Measurements from ENCODE around the gene OPN1LW.
"Not testable (repeated sequence)": the region's sequence is repeated elsewhere in the genome, so short reads cannot be mapped to it uniquely, and the experiment has no call there.

Gene OPN1LW

GRCh38 chrX:154144010-154144409 is at the start of gene OPN1LW:
TSS of gene OPN1LW (plus strand) at chrX:154144243. CDS start at chrX:154144284, 41 bp downstream.
- in situ Hi-C loops (cut with HindIII; ENCODE audit: low pct_ligation_motif_present, low sequenced_read_pairs), result not testable (repeated sequence)

GRCh38 chrX:154094833-154095232 is 49.2 kb upstream of the OPN1LW start:
- TF ChIP-seq CTCF (IDR thresholded peaks at IDR 0.05; ENCODE audit: low read depth, low read length, missing control alignments), result no peak
- no peak overlapping the region for H3K27ac ChIP-seq
- no peaks in the 10 kb centered on the region for H3K27me3 ChIP-seq (replicated peaks)
- in situ Hi-C loops (cut with HindIII; ENCODE audit: low pct_ligation_motif_present, low sequenced_read_pairs), result no loop called here
- H3K36me3 ChIP-seq (replicated peaks), result no peaks in the 10 kb centered on the region
- DNase-seq, result no peak
- no peak overlapping the region for H3K4me3 ChIP-seq (ENCODE audit: low read depth, low read length)

More at GRCh38 chrX:154144010-154144409, at the start of gene OPN1LW:
- H3K27me3 ChIP-seq (replicated peaks); H3K4me3 ChIP-seq (ENCODE audit: low read depth, low read length); H3K27ac ChIP-seq; DNase-seq; H3K36me3 ChIP-seq (replicated peaks): not testable (repeated sequence)

GRCh38 chrX:154096140-154097002 is 47.7 kb upstream of the OPN1LW start:
- DNase-seq, result no peak

GRCh38 chrX:154097003-154097588 is 46.9 kb upstream of the OPN1LW start:
- peak; percentile 24 for DNase-seq
- in situ Hi-C loops (cut with HindIII; ENCODE audit: low pct_ligation_motif_present, low sequenced_read_pairs), result no loop called here

More at GRCh38 chrX:154096140-154097002, 47.7 kb upstream of the OPN1LW start:
- Histone ChIP-seq H3K36me3 (replicated peaks) (no peaks in the 10 kb centered on the region), H3K4me3 (ENCODE audit: low read depth, low read length) (peak overlapping the region; percentile 62), H3K27ac (peak overlapping the region; percentile 87), H3K27me3 (replicated peaks) (no peaks in the 10 kb centered on the region)
- TF ChIP-seq CTCF (IDR thresholded peaks at IDR 0.05; ENCODE audit: low read depth, low read length, missing control alignments), result no peak
- in situ Hi-C loops (cut with HindIII; ENCODE audit: low pct_ligation_motif_present, low sequenced_read_pairs), result no loop called here

GRCh38 chrX:154097589-154098541 is 46.2 kb upstream of the OPN1LW start, which contains the start of gene MECP2:
TSS of gene MECP2 (minus strand) at chrX:154097717.
- peak within 1 kb of the TSS; percentile 62 for H3K4me3 ChIP-seq (ENCODE audit: low read depth, low read length)

More at GRCh38 chrX:154097003-154097588, 46.9 kb upstream of the OPN1LW start:
- Histone ChIP-seq H3K27ac (peak overlapping the region; percentile 87), H3K36me3 (replicated peaks) (no peaks in the 10 kb centered on the region), H3K4me3 (ENCODE audit: low read depth, low read length) (peak overlapping the region; percentile 62), H3K27me3 (replicated peaks) (no peaks in the 10 kb centered on the region)
- TF ChIP-seq CTCF (IDR thresholded peaks at IDR 0.05; ENCODE audit: low read depth, low read length, missing control alignments), result no peak

More at GRCh38 chrX:154097589-154098541, 46.2 kb upstream of the OPN1LW start, which contains the start of gene MECP2:
- Histone ChIP-seq H3K27me3 (replicated peaks) (no peaks in the 10 kb centered on the region), H3K27ac (peak within 1 kb of the TSS; percentile 87), H3K36me3 (replicated peaks) (no peaks in the 10 kb centered on the region)
- DNase-seq, result peak; percentile 85
- in situ Hi-C loops (cut with HindIII; ENCODE audit: low pct_ligation_motif_present, low sequenced_read_pairs), result no loop called here
- no peak for TF ChIP-seq CTCF (IDR thresholded peaks at IDR 0.05; ENCODE audit: low read depth, low read length, missing control alignments)

All from brain microvascular endothelial cell (primary cell).